ENCODE measurements around the gene PHF11. TPM values are rescaled to one million over a fixed set of nuclear protein-coding genes. Genes with fewer than 3 reads are reported as not detected.

The PHF11 gene
- 10 to 100 TPM; 89.2 to 99.4 TPM for total RNA-seq

GRCh38 chr13:49495783-49496762 lies at the start of gene PHF11:
PHF11 (plus strand) TSS chr13:49495953; CDS start chr13:49496002, 49 bp downstream.
- no peaks in the 10 kb centered on the region for H3K9me3 Mint-ChIP-seq

GRCh38 chr13:49446473-49446872 lies 49.3 kb upstream of the PHF11 start:
- Mint-ChIP-seq H3K9me3 (no peaks in the 10 kb centered on the region), H3K4me3 (peak overlapping the region; percentile 64), H3K36me3 (peaks cover 22% of the 10 kb centered on the region), H3K27me3 (no peaks in the 10 kb centered on the region), H3K27ac (peak overlapping the region; percentile 86), H3K4me1 (ENCODE audit: low read depth) (peaks cover 67% of the 10 kb centered on the region)
- no peak for DNase-seq
- CTCF ChIA-PET, result interaction anchor here (2.0 kb wide), 1 partner anchor 160 kb away, joined by 7 read pairs; no protein-coding TSS in a partner anchor
- intact Hi-C loops (cut with micrococcal nuclease), result loop anchor here (10.0 kb wide), 1 partner anchor 638 kb away; no protein-coding TSS in a partner anchor
- POLR2A ChIA-PET, result interaction anchor here (0.9 to 5.3 kb wide), 2 partner anchors 39 to 50 kb away, joined by 4 to 72 read pairs; partner anchors contain the start of gene PHF11

More at GRCh38 chr13:49495783-49496762, at the start of gene PHF11:
- DNase-seq, result peak; percentile 95
- intact Hi-C loops (cut with micrococcal nuclease), result loop anchor here (1.0 to 5.0 kb wide), 8 partner anchors 41 to 1956 kb away; partner anchors contain the start of genes CAB39L, FNDC3A, INTS6 and KPNA3
- no peaks in the 10 kb centered on the region for H3K27me3 Mint-ChIP-seq
- peak within 1 kb of the TSS; percentile 91 for H3K4me3 Mint-ChIP-seq
- H3K27ac Mint-ChIP-seq, result peak within 1 kb of the TSS; percentile 98
- POLR2A ChIA-PET, result interaction anchor here (0.5 to 2.1 kb wide), 10 partner anchors 11 to 248 kb away, joined by 3 to 72 read pairs (median 4); partner anchors contain the start of genes CAB39L, RCBTB1 and SETDB2
- H3K36me3 Mint-ChIP-seq, result peaks cover 45% of the 10 kb centered on the region
- CTCF ChIA-PET, result interaction anchor here (0.6 to 1.3 kb wide), 4 partner anchors 15 to 53 kb away, joined by 3 to 4 read pairs (median 3); partner anchors contain the start of gene CAB39L
- peaks cover 52% of the 10 kb centered on the region for H3K4me1 Mint-ChIP-seq (ENCODE audit: low read depth)

GRCh38 chr13:49448753-49449152 lies 47.0 kb upstream of the PHF11 start:
- H3K27ac Mint-ChIP-seq, result peak overlapping the region; percentile 74

GRCh38 chr13:49450105-49450819 lies 45.5 kb upstream of the PHF11 start:
- intact Hi-C loops (cut with micrococcal nuclease), result loop anchor here (1.0 to 5.0 kb wide), 3 partner anchors 8 to 568 kb away; no protein-coding TSS in a partner anchor
- POLR2A ChIA-PET, result interaction anchor here (1.3 to 3.2 kb wide), 2 partner anchors 44 to 46 kb away, joined by 3 to 13 read pairs; partner anchors contain the start of gene PHF11
- peak overlapping the region; percentile 23 for H3K4me3 Mint-ChIP-seq
- DNase-seq, result no peak
- CTCF ChIA-PET, result no interaction called here
- H3K9me3 Mint-ChIP-seq, result no peaks in the 10 kb centered on the region
- peaks cover 19% of the 10 kb centered on the region for H3K36me3 Mint-ChIP-seq
- H3K4me1 Mint-ChIP-seq (ENCODE audit: low read depth), result peaks cover 64% of the 10 kb centered on the region
- H3K27ac Mint-ChIP-seq, result peak overlapping the region; percentile 74
- H3K27me3 Mint-ChIP-seq, result no peaks in the 10 kb centered on the region

More at GRCh38 chr13:49448753-49449152, 47.0 kb upstream of the PHF11 start:
- H3K36me3 Mint-ChIP-seq, result peaks cover 21% of the 10 kb centered on the region
- no peak for DNase-seq
- H3K27me3 Mint-ChIP-seq, result no peaks in the 10 kb centered on the region
- intact Hi-C loops (cut with micrococcal nuclease), result loop anchor here (10.0 kb wide), 1 partner anchor 636 kb away; no protein-coding TSS in a partner anchor
- H3K4me3 Mint-ChIP-seq, result no peak overlapping the region
- CTCF ChIA-PET, result interaction anchor here (0.9 kb wide), 1 partner anchor 47 kb away, joined by 3 read pairs; the partner anchor contains the start of gene PHF11
- peaks cover 53% of the 10 kb centered on the region for H3K4me1 Mint-ChIP-seq (ENCODE audit: low read depth)
- POLR2A ChIA-PET, result no interaction called here
- H3K9me3 Mint-ChIP-seq, result no peaks in the 10 kb centered on the region

- no peak for DNase-seq
- H3K36me3 Mint-ChIP-seq, result peaks cover 16% of the 10 kb centered on the region
- no peaks in the 10 kb centered on the region for H3K9me3 Mint-ChIP-seq
- ChIA-PET CTCF (no interaction called here), POLR2A (interaction anchor here (1.3 to 3.2 kb wide), 2 partner anchors 10 to 43 kb away, joined by 4 to 13 read pairs; partner anchors contain the start of gene PHF11)
- H3K27ac Mint-ChIP-seq, result no peak overlapping the region
- peaks cover 49% of the 10 kb centered on the region for H3K4me1 Mint-ChIP-seq (ENCODE audit: low read depth)
- intact Hi-C loops (cut with micrococcal nuclease), result loop anchor here (5.0 kb wide), 1 partner anchor 571 kb away; no protein-coding TSS in a partner anchor
- H3K4me3 Mint-ChIP-seq, result no peak overlapping the region
- no peaks in the 10 kb centered on the region for H3K27me3 Mint-ChIP-seq
Observed at GRCh38 chr13:49452725-49453457, 42.9 kb upstream of the PHF11 start.

GRCh38 chr13:49453465-49453864 lies 42.3 kb upstream of the PHF11 start:
- H3K4me3 Mint-ChIP-seq, result no peak overlapping the region
- DNase-seq, result no peak
- H3K27me3 Mint-ChIP-seq, result no peaks in the 10 kb centered on the region
- H3K9me3 Mint-ChIP-seq, result no peaks in the 10 kb centered on the region
- H3K27ac Mint-ChIP-seq, result no peak overlapping the region
- H3K36me3 Mint-ChIP-seq, result peaks cover 16% of the 10 kb centered on the region
- intact Hi-C loops (cut with micrococcal nuclease), result loop anchor here (5.0 kb wide), 1 partner anchor 571 kb away; no protein-coding TSS in a partner anchor
- peaks cover 44% of the 10 kb centered on the region for H3K4me1 Mint-ChIP-seq (ENCODE audit: low read depth)
- POLR2A ChIA-PET, result interaction anchor here (1.3 kb wide), 1 partner anchor 10 kb away, joined by 4 read pairs; no protein-coding TSS in a partner anchor
- CTCF ChIA-PET, result no interaction called here

- CTCF ChIA-PET, result interaction anchor here (1.6 kb wide), 1 partner anchor 10 kb away, joined by 8 read pairs; the partner anchor contains the start of genes CAB39L and SETDB2
- H3K4me1 Mint-ChIP-seq (ENCODE audit: low read depth), result peaks cover 35% of the 10 kb centered on the region
Observed at GRCh38 chr13:49454388-49455006, 41.3 kb upstream of the PHF11 start.

GRCh38 chr13:49455007-49455398 lies 40.8 kb upstream of the PHF11 start:
- Mint-ChIP-seq H3K4me1 (ENCODE audit: low read depth) (peaks cover 30% of the 10 kb centered on the region), H3K27ac (no peak overlapping the region), H3K36me3 (peaks cover 5% of the 10 kb centered on the region), H3K4me3 (no peak overlapping the region), H3K27me3 (no peaks in the 10 kb centered on the region), H3K9me3 (no peaks in the 10 kb centered on the region)
- ChIA-PET CTCF (interaction anchor here (1.6 kb wide), 1 partner anchor 11 kb away, joined by 8 read pairs; the partner anchor contains the start of genes CAB39L and SETDB2), POLR2A (interaction anchor here (1.7 to 1.8 kb wide), 2 partner anchors 11 to 41 kb away, joined by 4 to 8 read pairs; partner anchors contain the start of genes CAB39L, PHF11 and SETDB2)
- intact Hi-C loops (cut with micrococcal nuclease), result loop anchor here (2.0 kb wide), 2 partner anchors 40 to 116 kb away; partner anchors contain the start of gene PHF11
- no peak for DNase-seq

More at GRCh38 chr13:49454388-49455006, 41.3 kb upstream of the PHF11 start:
- Mint-ChIP-seq H3K27me3 (no peaks in the 10 kb centered on the region), H3K4me3 (no peak overlapping the region), H3K27ac (peak overlapping the region; percentile 79), H3K9me3 (no peaks in the 10 kb centered on the region), H3K36me3 (peaks cover 10% of the 10 kb centered on the region)
- intact Hi-C loops (cut with micrococcal nuclease), result loop anchor here (1.0 to 5.0 kb wide), 4 partner anchors 10 to 572 kb away; partner anchors contain the start of genes CAB39L, PHF11 and SETDB2
- no peak for DNase-seq
- POLR2A ChIA-PET, result interaction anchor here (1.7 to 1.8 kb wide), 2 partner anchors 11 to 41 kb away, joined by 4 to 8 read pairs; partner anchors contain the start of genes CAB39L, PHF11 and SETDB2

GRCh38 chr13:49456156-49456555 lies 39.6 kb upstream of the PHF11 start:
- Mint-ChIP-seq H3K36me3 (peaks cover 10% of the 10 kb centered on the region), H3K4me3 (no peak overlapping the region), H3K9me3 (no peaks in the 10 kb centered on the region), H3K4me1 (ENCODE audit: low read depth) (peaks cover 24% of the 10 kb centered on the region), H3K27me3 (no peaks in the 10 kb centered on the region), H3K27ac (no peak overlapping the region)
- CTCF ChIA-PET, result no interaction called here
- intact Hi-C loops (cut with micrococcal nuclease), result no loop called here
- POLR2A ChIA-PET, result no interaction called here
- no peak for DNase-seq

GRCh38 chr13:49457221-49457620 lies 38.5 kb upstream of the PHF11 start:
- ChIA-PET POLR2A (no interaction called here), CTCF (no interaction called here)
- DNase-seq, result no peak
- H3K36me3 Mint-ChIP-seq, result peaks cover 21% of the 10 kb centered on the region
- H3K4me1 Mint-ChIP-seq (ENCODE audit: low read depth), result peaks cover 24% of the 10 kb centered on the region
- H3K27me3 Mint-ChIP-seq, result no peaks in the 10 kb centered on the region
- H3K27ac Mint-ChIP-seq, result no peak overlapping the region
- peaks cover 2% of the 10 kb centered on the region for H3K9me3 Mint-ChIP-seq
- H3K4me3 Mint-ChIP-seq, result no peak overlapping the region
- intact Hi-C loops (cut with micrococcal nuclease), result no loop called here
